Measurements from ENCODE around the gene PCGF1. TPM values are rescaled to one million over a fixed set of nuclear protein-coding genes. Genes with fewer than 3 reads are reported as not detected.

Gene PCGF1
- total and polyA plus RNA-seq, 2 of the 13 experiments (the other 11 are each of a cell fraction or from before 2014, with no cell fraction given): 20.4 to 22.6 TPM

DNA sequence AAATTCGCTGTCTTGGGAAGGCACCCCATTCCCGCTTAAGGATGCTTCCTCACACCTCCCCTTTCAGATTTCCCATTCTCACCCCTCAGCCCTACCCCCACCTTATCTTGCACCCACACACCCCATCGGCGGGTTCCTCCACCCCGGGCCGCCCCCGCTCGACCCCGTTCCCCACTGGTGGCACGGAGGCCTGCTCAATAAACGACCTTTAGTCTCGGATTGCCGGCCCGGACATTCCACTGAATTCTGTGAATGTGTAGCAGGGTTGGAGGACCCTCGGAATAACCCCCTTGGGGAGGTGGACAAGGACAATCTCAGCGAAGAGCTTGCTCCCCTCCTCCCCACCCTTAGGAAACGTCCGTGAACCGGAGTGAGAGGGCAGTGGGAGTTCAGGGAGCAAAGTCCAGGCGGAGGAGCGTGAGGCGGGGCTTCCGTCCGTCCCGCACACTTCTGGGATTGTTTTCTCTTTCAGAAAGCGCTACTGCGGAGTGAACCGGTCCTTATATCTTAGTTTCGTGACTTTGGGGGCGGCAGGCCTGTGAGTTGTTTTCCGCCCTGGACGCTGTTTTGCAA lies 5.3 kb downstream of the PCGF1 start (continued):
- TF ChIP-seq EED (CRISPR knock-in tag; IDR thresholded peaks at IDR 0.05) (no peak), ZNF773 (CRISPR knock-in tag; IDR thresholded peaks at IDR 0.05; ENCODE audit: borderline replicate concordance) (no peak), JDP2 (CRISPR knock-in tag; IDR thresholded peaks at IDR 0.05; ENCODE audit: borderline replicate concordance) (peak; percentile 42; the same call in 1 of the 2 replicates), ZSCAN22 (CRISPR knock-in tag; IDR thresholded peaks at IDR 0.05) (no peak; the same call in 1 of the 2 replicates), ZNF124 (CRISPR knock-in tag; IDR thresholded peaks at IDR 0.05) (no peak), PHB2 (IDR thresholded peaks at IDR 0.05; ENCODE audit: partially characterized antibody) (no peak), REL (CRISPR knock-in tag; conservative IDR thresholded peaks at IDR 0.05) (no peak), ZNF101 (CRISPR knock-in tag; IDR thresholded peaks at IDR 0.05; ENCODE audit: borderline replicate concordance, low read depth) (no peak), IKZF4 (CRISPR knock-in tag; IDR thresholded peaks at IDR 0.05; ENCODE audit: borderline replicate concordance, low read depth, not compliant biosample characterization) (peak; percentile 45), KAT7 (CRISPR knock-in tag; IDR thresholded peaks at IDR 0.05; ENCODE audit: borderline replicate concordance) (no peak), RBM22 (optimal IDR thresholded peaks at IDR 0.05; ENCODE audit: low read length) (no peak), NFKB2 (CRISPR knock-in tag; IDR thresholded peaks at IDR 0.05; ENCODE audit: borderline replicate concordance) (no peak), KLF15 (CRISPR knock-in tag; IDR thresholded peaks at IDR 0.05; ENCODE audit: borderline replicate concordance) (peak; percentile 10; the same call in 1 of the 2 replicates), RELA (CRISPR knock-in tag; IDR thresholded peaks at IDR 0.05) (no peak), GTF2F1 (IDR thresholded peaks at IDR 0.05; ENCODE audit: low read length) (no peak), TEAD3 (CRISPR knock-in tag; optimal IDR thresholded peaks at IDR 0.05; ENCODE audit: borderline replicate concordance) (peak; percentile 74), SP4 (CRISPR knock-in tag; IDR thresholded peaks at IDR 0.05) (peak; percentile 57), ZNF777 (CRISPR knock-in tag; IDR thresholded peaks at IDR 0.05) (no peak; the same call in 1 of the 2 replicates), ZNF563 (CRISPR knock-in tag; IDR thresholded peaks at IDR 0.05) (no peak; the same call in 1 of the 2 replicates), ZNF317 (CRISPR knock-in tag; IDR thresholded peaks at IDR 0.05) (no peak), REXO4 (CRISPR knock-in tag; IDR thresholded peaks at IDR 0.05; ENCODE audit: borderline replicate concordance) (no peak), IRX3 (CRISPR knock-in tag; IDR thresholded peaks at IDR 0.05; ENCODE audit: borderline replicate concordance, low read depth) (no peak), SNRNP70 (IDR thresholded peaks at IDR 0.05; ENCODE audit: low read depth, low read length) (no peak), ARNTL (CRISPR knock-in tag; IDR thresholded peaks at IDR 0.05) (no peak), ZNF709 (CRISPR knock-in tag; IDR thresholded peaks at IDR 0.05) (no peak), ETV5 (CRISPR knock-in tag; IDR thresholded peaks at IDR 0.05; ENCODE audit: borderline replicate concordance) (peak; percentile 77; the same call in 1 of the 2 replicates), ARNT (IDR thresholded peaks at IDR 0.05) (no peak), NFATC3 (CRISPR knock-in tag; IDR thresholded peaks at IDR 0.05) (no peak), ZNF296 (CRISPR knock-in tag; conservative IDR thresholded peaks at IDR 0.05) (no peak), ZSCAN29 (CRISPR knock-in tag; conservative IDR thresholded peaks at IDR 0.05) (no peak), PITX1 (CRISPR knock-in tag; IDR thresholded peaks at IDR 0.05) (peak; percentile 62; the same call in 1 of the 2 replicates), GABPA (IDR thresholded peaks at IDR 0.05; ENCODE audit: low read depth, low read length) (no peak), GABPA (CRISPR knock-in tag; IDR thresholded peaks at IDR 0.05; ENCODE audit: low read depth) (peak; percentile 80), JUNB (CRISPR knock-in tag; IDR thresholded peaks at IDR 0.05; ENCODE audit: borderline replicate concordance) (no peak)
- TF ChIP-seq, protein P1, sequence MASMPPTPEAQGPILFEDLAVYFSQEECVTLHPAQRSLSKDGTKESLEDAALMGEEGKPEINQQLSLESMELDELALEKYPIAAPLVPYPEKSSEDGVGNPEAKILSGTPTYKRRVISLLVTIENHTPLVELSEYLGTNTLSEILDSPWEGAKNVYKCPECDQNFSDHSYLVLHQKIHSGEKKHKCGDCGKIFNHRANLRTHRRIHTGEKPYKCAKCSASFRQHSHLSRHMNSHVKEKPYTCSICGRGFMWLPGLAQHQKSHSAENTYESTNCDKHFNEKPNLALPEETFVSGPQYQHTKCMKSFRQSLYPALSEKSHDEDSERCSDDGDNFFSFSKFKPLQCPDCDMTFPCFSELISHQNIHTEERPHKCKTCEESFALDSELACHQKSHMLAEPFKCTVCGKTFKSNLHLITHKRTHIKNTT (CRISPR knock-in tag; IDR thresholded peaks at IDR 0.05): no peak
